Keratinocyte (primary cell): ENCODE measurements around the gene DACH1. TPM values are rescaled to one million over a fixed set of nuclear protein-coding genes. Genes with fewer than 3 reads are reported as not detected.

Experiments
- DNase-seq: peaks from one replicate; pipeline ENCODE4 v3.0.0-alpha.2; 2011; ENCODE audit warnings: low read depth, missing footprints, low spot score
- FAIRE-seq: peaks from 2 replicates; lab custom pipeline; 2011; peaks lifted over from hg19 to GRCh38; lab: Jason Lieb, UNC
- H2AFZ ChIP-seq: 2 replicates; pipeline ENCODE4 v1.6.0; 2012; ENCODE audit warnings: low read length, control low read depth, inconsistent platforms; ENCODE audit not compliant: control insufficient read depth
- H3K27ac ChIP-seq: 2 replicates; pipeline ENCODE4 v1.5.1; 2011; ENCODE audit warnings: low read length; ENCODE audit not compliant: control insufficient read depth, insufficient read depth
- H3K27me3 ChIP-seq: 3 replicates; pipeline ENCODE4 v1.6.0; 2011; ENCODE audit warnings: low read length; ENCODE audit not compliant: control insufficient read depth, insufficient read depth; ENCODE audit errors: extremely low read depth
- H3K36me3 ChIP-seq, 2 experiments: 2 replicates in 1 of 2; 3 replicates in 1 of 2; pipeline ENCODE4 v1.5.1; 2011; ENCODE audit warnings: low read length in 2 of 2, mild to moderate bottlenecking in 1 of 2; ENCODE audit not compliant: control insufficient read depth in 2 of 2, insufficient read depth in 2 of 2; ENCODE audit errors: extremely low read depth in 1 of 2
- H3K4me1 ChIP-seq: 3 replicates; pipeline ENCODE4 v1.5.1; 2011; ENCODE audit warnings: low read length; ENCODE audit not compliant: control insufficient read depth, insufficient read depth; ENCODE audit errors: extremely low read depth
- H3K4me2 ChIP-seq: 3 replicates; pipeline ENCODE4 v1.6.0; 2011; ENCODE audit warnings: low read depth, low read length; ENCODE audit not compliant: control insufficient read depth, insufficient read depth; ENCODE audit errors: extremely low read depth
- H3K4me3 ChIP-seq, 3 experiments: fragments of 200-600 bp in 1 of 3; sonication (generic) in 1 of 3; 2 replicates in 2 of 3; 3 replicates in 1 of 3; pipeline ENCODE4 v1.5.1; 2011 to 2016; ENCODE audit warnings: low read length in 3 of 3, mild to moderate bottlenecking in 3 of 3, control low read depth in 2 of 3, inconsistent platforms in 1 of 3, low read depth in 1 of 3, mixed read lengths in 1 of 3, mixed run types in 1 of 3, moderate library complexity in 1 of 3; ENCODE audit not compliant: control insufficient read depth in 2 of 3, insufficient read depth in 2 of 3; ENCODE audit errors: extremely low read depth in 1 of 3
- H3K79me2 ChIP-seq: 2 replicates; pipeline ENCODE4 v1.6.0; 2012; ENCODE audit warnings: low read length; ENCODE audit not compliant: control insufficient read depth, insufficient read depth
- H3K9ac ChIP-seq: 3 replicates; pipeline ENCODE4 v1.6.0; 2011; ENCODE audit warnings: low read length; ENCODE audit not compliant: control insufficient read depth, insufficient read depth; ENCODE audit errors: extremely low read depth
- H3K9me1 ChIP-seq: 3 replicates; pipeline ENCODE4 v1.6.0; 2011; ENCODE audit warnings: low read length; ENCODE audit not compliant: control insufficient read depth, insufficient read depth; ENCODE audit errors: extremely low read depth
- H3K9me3 ChIP-seq: 2 replicates; pipeline ENCODE4 v1.5.1; 2012; ENCODE audit warnings: low read depth, low read length; ENCODE audit not compliant: control insufficient read depth
- H4K20me1 ChIP-seq: 3 replicates; pipeline ENCODE4 v1.6.0; 2011; ENCODE audit warnings: low read length; ENCODE audit not compliant: control insufficient read depth, insufficient read depth; ENCODE audit errors: extremely low read depth
- CTCF ChIP-seq, 3 experiments: IDR thresholded peaks in 1 of 3; conservative IDR thresholded peaks in 1 of 3; optimal IDR thresholded peaks in 1 of 3; 2 replicates in 2 of 3; 3 replicates in 1 of 3; pipeline versions ENCODE3 to v1.5.1; 2011; ENCODE audit warnings: low read length in 3 of 3, mild to moderate bottlenecking in 3 of 3, moderate library complexity in 2 of 3, control low read depth in 1 of 3, inconsistent platforms in 1 of 3; ENCODE audit not compliant: insufficient read depth in 2 of 3; ENCODE audit errors: extremely low read depth in 1 of 3
- EZH2 ChIP-seq: IDR thresholded peaks from one replicate; pipeline ENCODE4 v1.6.1; 2012; ENCODE audit warnings: inconsistent platforms, mild to moderate bottlenecking, low read length, moderate library complexity
- dilution Hi-C: fragments of 300-500 bp; cut with MboI; formaldehyde crosslinking; loops from one replicate; pipeline ENCODE4 v1.7.0; 2020; ENCODE audit warnings: low sequenced_read_pairs; ENCODE audit not compliant: extremely low pct_ligation_motif_present
- polyA plus RNA-seq, 5 experiments: library from polyadenylated mRNA; depleted of rRNA in 3 of 5; stranded (reverse) in 3 of 5; stranded (forward) in 1 of 5; unstranded in 1 of 5; fragments of >200 nt; gene quantifications; 1 replicate in 1 of 5; 2 replicates in 3 of 5; 3 replicates in 1 of 5; pipeline versions ENCODE4 v1.2.1 to v1.2.3, GENCODE V29; 2011 to 2012; ENCODE audit warnings: missing spikeins in 2 of 5, low read depth in 1 of 5, low replicate concordance in 1 of 5

Gene DACH1
- polyA plus RNA-seq, 1 donor (not counting 4 experiments of a cell fraction or from before 2014, with no cell fraction given), result not detected

GRCh38 chr13:71862459-71862943, 4.5 kb downstream of the DACH1 start:
- peaks cover 14% of the 10 kb centered on the region for H3K4me1 ChIP-seq
- no peak overlapping the region for H3K27ac ChIP-seq
- no peak for FAIRE-seq
- no peaks in the 10 kb centered on the region for H3K9me1 ChIP-seq
- DNase-seq, result no peak
- H3K79me2 ChIP-seq, result no peaks in the 10 kb centered on the region
- H3K4me2 ChIP-seq, result no peak overlapping the region
- no peaks in the 10 kb centered on the region for H3K36me3 ChIP-seq
- H3K9ac ChIP-seq, result no peak overlapping the region
- TF ChIP-seq CTCF (optimal IDR thresholded peaks at IDR 0.05 in 1 of 3, IDR thresholded peaks at IDR 0.05 in 1 of 3, conservative IDR thresholded peaks at IDR 0.05 in 1 of 3; ENCODE audit: extremely low read depth in 1 of 3, insufficient read depth in 2 of 3, low read length in 3 of 3) (no peak), EZH2 (no peak)
- no peaks in the 10 kb centered on the region for H4K20me1 ChIP-seq
- H3K9me3 ChIP-seq, result no peaks in the 10 kb centered on the region
- H2AFZ ChIP-seq, result no peak overlapping the region
- dilution Hi-C loops, result no loop called here
- H3K27me3 ChIP-seq, result peaks cover 37% of the 10 kb centered on the region
- no peak overlapping the region for H3K4me3 ChIP-seq

GRCh38 chr13:71861769-71862458, 5.1 kb downstream of the DACH1 start:
- H3K9ac ChIP-seq, result no peak overlapping the region
- FAIRE-seq, result no peak
- no peak overlapping the region for H3K4me3 ChIP-seq
- H3K27me3 ChIP-seq, result peaks cover 31% of the 10 kb centered on the region
- H4K20me1 ChIP-seq, result no peaks in the 10 kb centered on the region
- no peak overlapping the region for H2AFZ ChIP-seq
- H3K79me2 ChIP-seq, result no peaks in the 10 kb centered on the region
- no peak overlapping the region for H3K27ac ChIP-seq
- no peak overlapping the region for H3K4me2 ChIP-seq
- H3K9me3 ChIP-seq, result no peaks in the 10 kb centered on the region
- dilution Hi-C loops, result no loop called here
- peaks cover 11% of the 10 kb centered on the region for H3K4me1 ChIP-seq
- no peak for DNase-seq
- TF ChIP-seq EZH2, result no peak
- no peak for TF ChIP-seq CTCF (optimal IDR thresholded peaks at IDR 0.05 in 1 of 3, IDR thresholded peaks at IDR 0.05 in 1 of 3, conservative IDR thresholded peaks at IDR 0.05 in 1 of 3; ENCODE audit: extremely low read depth in 1 of 3, insufficient read depth in 2 of 3, low read length in 3 of 3)
- H3K36me3 ChIP-seq, result no peaks in the 10 kb centered on the region
- no peaks in the 10 kb centered on the region for H3K9me1 ChIP-seq
